ENCODE measurements around the gene POGK.
"Not testable (repeated sequence)": the region's sequence is repeated elsewhere in the genome, so short reads cannot be mapped to it uniquely, and the experiment has no call there.

POGK gene

GRCh38 chr1:166827426-166827825 is 11.8 kb upstream of the POGK start:
- TF ChIP-seq TAF1 (IDR thresholded peaks at IDR 0.05; ENCODE audit: low read depth, low read length) (no peak), PAX5 (IDR thresholded peaks at IDR 0.05; ENCODE audit: insufficient read depth, low read length, severe bottlenecking) (no peak), POLR2AphosphoS5 (IDR thresholded peaks at IDR 0.05; ENCODE audit: low read depth, low read length) (no peak), POLR2A (IDR thresholded peaks at IDR 0.05; ENCODE audit: low read depth, low read length) (no peak), POU2F2 (IDR thresholded peaks at IDR 0.05; ENCODE audit: low read depth, low read length) (no peak), SPI1 (IDR thresholded peaks at IDR 0.05; ENCODE audit: low read depth, low read length) (no peak)
- DNase-seq (ENCODE audit: insufficient read length, low spot score) (no peak), FAIRE-seq (no peak)

GRCh38 chr1:166829762-166830161 is 9.5 kb upstream of the POGK start:
- not testable (repeated sequence) for FAIRE-seq

GRCh38 chr1:166836733-166837132 is 2.5 kb upstream of the POGK start:
- DNase-seq (ENCODE audit: insufficient read length, low spot score): no peak
- no peak for FAIRE-seq
- TF ChIP-seq POLR2AphosphoS5 (IDR thresholded peaks at IDR 0.05; ENCODE audit: low read depth, low read length): no peak
- no peak for TF ChIP-seq SPI1 (IDR thresholded peaks at IDR 0.05; ENCODE audit: low read depth, low read length)
- TF ChIP-seq PAX5 (IDR thresholded peaks at IDR 0.05; ENCODE audit: insufficient read depth, low read length, severe bottlenecking): no peak
- no peak for TF ChIP-seq TAF1 (IDR thresholded peaks at IDR 0.05; ENCODE audit: low read depth, low read length)
- TF ChIP-seq POLR2A (IDR thresholded peaks at IDR 0.05; ENCODE audit: low read depth, low read length): no peak
- no peak for TF ChIP-seq POU2F2 (IDR thresholded peaks at IDR 0.05; ENCODE audit: low read depth, low read length)

More at GRCh38 chr1:166829762-166830161, 9.5 kb upstream of the POGK start:
- not testable (repeated sequence) for DNase-seq (ENCODE audit: insufficient read length, low spot score)

DNA sequence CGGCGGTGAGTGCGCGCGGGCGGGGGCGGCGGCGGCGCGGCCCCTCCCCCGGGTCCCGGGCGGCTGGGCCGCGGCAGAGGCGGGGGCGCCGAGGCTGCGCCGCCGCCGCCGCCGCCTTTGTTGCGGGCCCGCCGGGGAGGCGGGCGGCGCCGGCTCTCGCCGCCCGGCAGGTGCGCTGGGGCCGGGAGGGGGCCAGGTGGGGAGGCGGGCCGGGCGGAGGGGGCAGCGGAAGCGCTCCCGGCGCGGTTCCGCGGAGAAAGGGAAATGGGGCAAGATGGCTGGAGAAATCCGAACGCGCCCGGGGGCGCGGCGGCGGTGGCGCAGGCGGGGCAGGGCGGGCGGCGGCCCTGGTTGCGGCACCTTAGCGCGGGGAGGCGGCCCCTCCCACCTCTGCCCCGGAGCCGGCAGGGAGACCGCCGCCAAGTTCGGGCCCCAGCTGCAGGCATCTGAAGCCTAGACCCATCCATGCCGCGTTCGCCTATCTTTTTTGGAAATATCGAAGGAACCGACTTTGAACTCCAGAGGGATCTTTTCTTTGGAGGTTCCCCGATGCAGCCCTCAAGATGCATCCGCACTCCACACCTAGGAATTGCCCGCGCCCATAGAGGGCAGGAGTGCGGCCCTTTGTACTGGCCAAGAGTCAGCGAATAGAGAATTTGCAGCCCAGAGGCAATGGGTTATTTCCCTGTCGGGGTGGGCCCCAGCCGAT is 479 bp downstream of the POGK start:
- FAIRE-seq: no peak
- DNase-seq (ENCODE audit: insufficient read length, low spot score): peak; percentile 43
- no peak for TF ChIP-seq POU2F2 (IDR thresholded peaks at IDR 0.05; ENCODE audit: low read depth, low read length)
- no peak for TF ChIP-seq POLR2A (IDR thresholded peaks at IDR 0.05; ENCODE audit: low read depth, low read length)
- no peak for TF ChIP-seq TAF1 (IDR thresholded peaks at IDR 0.05; ENCODE audit: low read depth, low read length)
- TF ChIP-seq POLR2AphosphoS5 (IDR thresholded peaks at IDR 0.05; ENCODE audit: low read depth, low read length): no peak
- no peak for TF ChIP-seq SPI1 (IDR thresholded peaks at IDR 0.05; ENCODE audit: low read depth, low read length)
- TF ChIP-seq PAX5 (IDR thresholded peaks at IDR 0.05; ENCODE audit: insufficient read depth, low read length, severe bottlenecking): no peak

DNA sequence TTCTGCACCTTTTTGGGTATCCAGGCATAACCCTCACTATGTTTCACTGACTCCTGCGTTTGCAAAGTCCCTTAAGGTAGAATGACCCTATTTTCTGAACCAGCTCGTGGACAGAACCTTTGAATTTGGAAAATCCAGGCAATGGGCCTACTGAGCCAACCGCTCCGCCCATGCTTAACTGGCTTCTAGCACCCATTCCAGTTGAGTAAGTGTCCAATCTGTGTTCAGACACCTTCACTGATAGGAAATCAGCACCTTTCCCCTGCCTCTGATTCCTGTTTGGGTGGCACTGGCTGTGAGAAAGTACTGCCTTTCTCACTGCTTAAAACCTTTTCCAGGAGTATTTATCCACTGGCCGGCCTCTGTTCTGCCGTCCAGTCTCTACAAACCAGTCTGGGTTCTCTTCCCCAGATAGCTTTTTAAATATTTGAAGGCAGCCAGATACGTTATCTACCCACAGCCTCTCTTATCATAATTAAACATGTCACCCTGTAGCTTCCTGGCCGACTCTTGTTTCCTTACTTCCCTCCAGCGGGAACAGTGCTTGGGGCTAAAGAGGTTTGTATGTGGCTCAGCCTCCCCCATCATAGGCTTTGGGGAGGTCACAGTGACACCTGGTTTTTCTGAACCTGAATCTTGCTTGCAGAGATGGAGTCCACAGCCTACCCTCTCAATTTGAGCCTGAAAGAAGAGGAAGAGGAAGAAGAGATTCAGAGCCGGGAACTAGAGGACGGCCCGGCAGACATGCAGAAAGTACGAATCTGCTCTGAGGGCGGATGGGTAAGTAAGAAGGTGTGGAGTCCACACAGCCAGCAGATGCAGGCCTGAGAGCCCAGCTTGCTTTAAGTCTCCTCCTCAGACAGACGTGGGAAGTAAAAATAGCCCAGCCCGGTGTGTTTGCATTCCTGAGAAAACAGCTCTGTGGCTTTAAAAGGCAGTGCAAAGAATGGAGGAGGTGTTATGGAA is 1.3 kb downstream of the POGK start:
- FAIRE-seq (no peak), DNase-seq (ENCODE audit: insufficient read length, low spot score) (no peak)
- no peak for TF ChIP-seq POU2F2 (IDR thresholded peaks at IDR 0.05; ENCODE audit: low read depth, low read length)

- no peak for TF ChIP-seq TAF1 (IDR thresholded peaks at IDR 0.05; ENCODE audit: low read depth, low read length)
- TF ChIP-seq POLR2A (IDR thresholded peaks at IDR 0.05; ENCODE audit: low read depth, low read length): no peak
- TF ChIP-seq POU2F2 (IDR thresholded peaks at IDR 0.05; ENCODE audit: low read depth, low read length): no peak
- no peak for TF ChIP-seq POLR2AphosphoS5 (IDR thresholded peaks at IDR 0.05; ENCODE audit: low read depth, low read length)
- TF ChIP-seq PAX5 (IDR thresholded peaks at IDR 0.05; ENCODE audit: insufficient read depth, low read length, severe bottlenecking): no peak
- TF ChIP-seq SPI1 (IDR thresholded peaks at IDR 0.05; ENCODE audit: low read depth, low read length): no peak
- FAIRE-seq: no peak
- DNase-seq (ENCODE audit: insufficient read length, low spot score): no peak
These were observed 4.0 kb downstream of the POGK start for GRCh38 chr1:166843322-166843721.

DNA sequence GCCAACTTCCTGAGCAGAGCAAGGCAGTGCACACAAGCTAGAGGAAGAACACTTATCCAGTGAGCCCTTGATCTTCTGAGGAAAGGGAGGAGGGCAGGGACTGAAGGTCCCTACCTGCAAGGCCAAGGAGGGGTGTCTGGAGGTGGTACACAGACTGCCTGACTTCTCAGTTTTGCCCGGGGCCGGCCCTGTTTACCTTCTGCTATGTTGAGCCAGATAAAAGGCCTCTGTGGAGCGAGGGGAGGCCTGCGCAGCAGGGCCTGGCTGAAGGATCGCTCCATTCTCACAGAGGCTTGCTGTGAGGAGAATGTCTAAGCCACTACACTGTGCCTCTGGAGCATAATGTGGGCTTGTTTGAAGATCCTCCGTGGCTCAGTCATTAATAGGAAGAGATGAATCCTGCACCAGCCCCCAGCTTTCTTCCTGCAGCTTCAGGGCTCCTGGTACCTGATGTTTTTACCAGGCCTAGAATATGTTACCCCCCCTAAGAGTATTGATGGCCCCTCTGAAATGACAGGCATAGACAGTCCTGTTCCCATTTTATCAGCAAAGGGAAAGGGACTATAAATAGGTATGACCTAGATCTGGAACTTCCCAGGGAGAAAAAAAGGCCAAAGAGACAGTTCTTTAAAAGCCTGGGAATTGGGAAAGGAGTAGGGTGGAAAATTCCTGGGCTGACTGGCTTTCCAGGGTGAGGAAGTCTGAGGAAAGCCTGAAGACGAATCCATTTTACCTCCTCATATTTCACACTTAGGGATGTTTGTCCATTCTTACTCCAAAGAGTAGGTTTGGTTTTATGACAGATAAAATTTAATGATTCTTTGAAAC is 4.7 kb downstream of the POGK start:
- FAIRE-seq (no peak), DNase-seq (ENCODE audit: insufficient read length, low spot score) (no peak)
- TF ChIP-seq SPI1 (IDR thresholded peaks at IDR 0.05; ENCODE audit: low read depth, low read length) (no peak), TAF1 (IDR thresholded peaks at IDR 0.05; ENCODE audit: low read depth, low read length) (no peak), PAX5 (IDR thresholded peaks at IDR 0.05; ENCODE audit: insufficient read depth, low read length, severe bottlenecking) (no peak), POLR2A (IDR thresholded peaks at IDR 0.05; ENCODE audit: low read depth, low read length) (no peak), POLR2AphosphoS5 (IDR thresholded peaks at IDR 0.05; ENCODE audit: low read depth, low read length) (no peak), POU2F2 (IDR thresholded peaks at IDR 0.05; ENCODE audit: low read depth, low read length) (no peak)

DNA sequence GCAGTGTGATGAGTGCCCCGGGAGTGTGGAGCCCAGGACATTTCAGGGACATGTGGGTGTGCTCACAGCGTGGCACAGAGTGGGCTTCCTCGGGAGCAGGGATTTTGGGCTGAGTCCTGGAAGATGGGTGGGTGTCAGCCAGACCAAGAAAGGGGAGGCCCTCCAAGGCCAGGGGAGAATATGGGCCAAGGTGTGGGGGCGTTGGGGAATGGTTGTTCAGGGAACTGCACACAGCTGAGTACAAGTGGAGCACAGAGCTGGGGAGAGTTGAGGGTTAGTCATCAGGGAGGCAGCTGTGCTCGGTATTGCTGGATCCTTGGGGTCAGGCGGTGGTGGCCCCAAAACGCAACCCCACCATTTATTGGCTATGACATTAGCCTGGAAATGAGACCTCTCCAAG is 5.5 kb downstream of the POGK start:
- TF ChIP-seq SPI1 (IDR thresholded peaks at IDR 0.05; ENCODE audit: low read depth, low read length) (no peak), POLR2A (IDR thresholded peaks at IDR 0.05; ENCODE audit: low read depth, low read length) (no peak), POU2F2 (IDR thresholded peaks at IDR 0.05; ENCODE audit: low read depth, low read length) (no peak), TAF1 (IDR thresholded peaks at IDR 0.05; ENCODE audit: low read depth, low read length) (no peak), PAX5 (IDR thresholded peaks at IDR 0.05; ENCODE audit: insufficient read depth, low read length, severe bottlenecking) (no peak), POLR2AphosphoS5 (IDR thresholded peaks at IDR 0.05; ENCODE audit: low read depth, low read length) (no peak)
- DNase-seq (ENCODE audit: insufficient read length, low spot score) (no peak), FAIRE-seq (no peak)

DNA sequence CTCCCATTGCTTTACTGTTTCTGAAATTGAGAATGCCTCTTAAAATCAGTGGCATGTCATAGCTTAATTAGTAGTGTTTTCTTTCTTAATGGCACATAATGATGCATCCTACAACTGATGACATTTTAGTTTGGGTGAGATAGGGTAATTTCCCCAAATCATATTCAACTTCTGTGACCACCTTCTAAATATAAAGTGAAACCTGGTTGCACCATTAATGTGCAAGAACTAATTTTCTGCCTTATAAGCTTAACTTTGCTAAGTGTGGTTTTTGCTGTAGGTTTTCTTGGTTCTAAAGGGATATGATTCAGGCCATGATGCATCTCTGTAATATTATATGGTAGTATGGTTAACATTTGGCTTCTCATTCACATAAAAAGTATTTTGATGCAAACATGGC is 8.9 kb downstream of the POGK start:
- FAIRE-seq (no peak), DNase-seq (ENCODE audit: insufficient read length, low spot score) (no peak)
- TF ChIP-seq PAX5 (IDR thresholded peaks at IDR 0.05; ENCODE audit: insufficient read depth, low read length, severe bottlenecking) (no peak), TAF1 (IDR thresholded peaks at IDR 0.05; ENCODE audit: low read depth, low read length) (no peak), POLR2A (IDR thresholded peaks at IDR 0.05; ENCODE audit: low read depth, low read length) (no peak), POLR2AphosphoS5 (IDR thresholded peaks at IDR 0.05; ENCODE audit: low read depth, low read length) (no peak), SPI1 (IDR thresholded peaks at IDR 0.05; ENCODE audit: low read depth, low read length) (no peak), POU2F2 (IDR thresholded peaks at IDR 0.05; ENCODE audit: low read depth, low read length) (no peak)

All from GM12891 (cell line).